NB4 (cell line): ENCODE results near the gene SETD1B.
A peak's percentile ranks its signal among the peaks of the same experiment; 100 is the strongest.

Source experiments
- DNase-seq: peaks from one replicate; pipeline ENCODE4 v3.0.0; 2010; ENCODE audit warnings: low read depth
- H3K4me3 ChIP-seq: one replicate; pipeline ENCODE4 v1.5.1; 2011; ENCODE audit warnings: mild to moderate bottlenecking, low read depth, low read length, moderate library complexity
- CTCF ChIP-seq: IDR thresholded peaks from one replicate; pipeline ENCODE4 v1.5.1; 2012; ENCODE audit warnings: low read depth, low read length
- MAX ChIP-seq: IDR thresholded peaks from 2 replicates; pipeline ENCODE4 v1.6.1; 2011; ENCODE audit warnings: low read depth, low read length
- MYC ChIP-seq: IDR thresholded peaks from 2 replicates; pipeline ENCODE4 v1.6.1; 2011; ENCODE audit warnings: low read depth, low read length
- POLR2A ChIP-seq: IDR thresholded peaks from 2 replicates; pipeline ENCODE4 v1.6.1; 2011; ENCODE audit warnings: mild to moderate bottlenecking; ENCODE audit not compliant: insufficient read length; ENCODE audit errors: extremely low read depth

SETD1B gene

DNA sequence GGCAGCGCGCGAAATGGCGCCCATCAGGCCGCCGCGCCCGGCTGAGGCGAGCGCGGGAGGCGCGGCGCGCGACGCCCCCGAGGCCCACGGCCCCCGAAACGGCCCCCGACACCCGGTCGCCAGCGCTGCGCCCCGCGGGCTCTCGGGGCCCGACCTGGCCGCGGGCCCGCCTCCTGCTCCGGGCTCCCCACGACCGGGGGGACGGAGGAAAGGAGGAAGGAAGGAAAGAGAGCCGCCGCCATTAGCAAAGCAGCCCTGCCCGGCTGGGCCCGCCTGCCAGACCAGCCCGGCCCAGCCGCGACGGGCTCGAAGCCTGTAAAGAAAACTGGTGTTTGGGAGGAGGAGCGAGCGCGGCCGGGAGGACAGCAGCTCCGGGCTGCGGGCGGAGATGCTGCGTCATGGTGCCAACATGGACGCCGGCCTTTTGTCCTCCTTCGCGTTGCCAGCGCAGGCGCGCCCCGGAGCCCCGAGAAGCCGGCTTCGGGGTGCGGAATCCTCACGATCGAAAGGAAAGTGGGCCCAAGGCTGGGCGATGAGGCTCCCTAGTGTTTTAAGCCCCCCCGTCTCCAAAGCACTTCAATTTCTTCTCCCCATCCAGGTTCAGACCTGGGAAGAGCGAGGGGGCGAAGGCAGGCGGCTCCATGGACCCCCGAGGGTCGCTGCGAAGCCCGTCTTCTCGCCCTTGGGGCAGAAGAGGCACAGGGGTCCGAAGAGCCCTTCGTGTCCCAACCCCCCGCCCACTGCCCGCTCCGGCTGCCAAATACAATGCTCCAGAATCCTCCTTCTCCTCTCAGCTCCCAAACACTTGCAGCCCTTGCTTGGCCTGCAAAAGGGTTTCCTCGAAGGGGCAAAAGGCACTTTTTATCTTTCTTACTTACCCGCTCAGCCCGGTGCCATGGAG, 2.9 kb upstream of the SETD1B start:
- H3K4me3 ChIP-seq: peak overlapping the region; percentile 78
- no peak for TF ChIP-seq CTCF
- TF ChIP-seq POLR2A: peak; percentile 38
- peak; percentile 90 for DNase-seq

DNA sequence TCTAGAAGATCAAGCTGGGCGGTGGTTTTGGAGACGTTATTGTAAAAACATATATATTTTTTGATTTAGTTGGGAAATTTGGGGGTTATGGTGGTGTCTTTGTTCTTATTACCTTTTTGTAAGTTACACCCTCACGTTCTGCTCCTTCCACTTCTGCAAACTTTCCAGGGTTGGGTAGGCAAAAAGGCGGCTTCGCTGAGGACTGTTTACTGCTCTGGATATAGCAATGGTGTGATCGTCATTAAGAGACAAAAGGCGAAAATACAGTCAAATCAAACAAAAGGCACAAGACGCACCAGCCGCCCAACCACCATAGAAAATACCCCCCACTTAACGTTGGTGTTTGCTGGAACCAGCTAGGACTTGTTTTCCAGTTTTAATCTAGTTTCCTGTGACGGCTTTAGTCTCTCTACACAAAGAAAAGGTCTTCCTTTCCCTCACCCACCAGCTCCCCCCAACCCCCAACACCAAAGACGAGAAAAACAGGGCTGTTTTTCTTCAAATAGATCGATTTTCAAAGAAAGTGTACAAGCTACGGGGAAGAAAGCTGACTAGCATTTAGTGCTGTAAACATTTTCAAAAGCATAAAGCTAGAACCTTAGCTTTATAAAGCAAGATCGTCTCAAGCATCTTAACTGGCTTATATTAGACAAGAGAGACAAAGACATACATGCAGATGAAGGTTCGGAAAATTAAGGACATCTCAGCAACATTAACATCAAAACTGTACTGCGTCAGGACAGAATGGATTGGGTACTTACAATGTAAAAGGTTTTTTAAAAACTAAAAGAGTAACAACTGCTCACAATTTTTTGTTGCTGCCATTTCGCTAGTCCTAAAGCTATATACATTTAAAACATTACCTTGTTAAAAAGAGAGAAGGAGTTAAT, 2.0 kb upstream of the SETD1B start:
- TF ChIP-seq POLR2A (no peak), CTCF (no peak), MAX (no peak)
- H3K4me3 ChIP-seq: peak overlapping the region; percentile 78
- DNase-seq: peak; percentile 73

- peak overlapping the region; percentile 78 for H3K4me3 ChIP-seq
- no peak for DNase-seq
- TF ChIP-seq MAX: peak; percentile 45; the same call in 1 of the 2 replicates
- no peak for TF ChIP-seq MYC
These were observed 1.3 kb upstream of the SETD1B start for GRCh38 chr12:121802485-121802842.

- peak overlapping the region; percentile 78 for H3K4me3 ChIP-seq
- DNase-seq: peak; percentile 99
- TF ChIP-seq MYC (peak; percentile 91), CTCF (no peak), POLR2A (peak; percentile 78), MAX (peak; percentile 76)
These were observed 738 bp upstream of the SETD1B start for GRCh38 chr12:121802843-121803698.

- peak; percentile 87 for DNase-seq
These were observed 755 bp downstream of the SETD1B start for GRCh38 chr12:121804417-121805111.

More at GRCh38 chr12:121804417-121805111, 755 bp downstream of the SETD1B start:
- TF ChIP-seq MYC: peak; percentile 15; the same call in 1 of the 2 replicates
- no peak for TF ChIP-seq MAX
- no peak for TF ChIP-seq CTCF
- H3K4me3 ChIP-seq: peak overlapping the region; percentile 76
